ENCODE data around the gene IDI1.

IDI1 gene

GRCh38 chr10:1024103-1024502 is 24.8 kb downstream of the IDI1 start:
- Histone ChIP-seq H3F3A (ENCODE audit: low read depth) (no peaks in the 10 kb centered on the region), H3K4me3 (ENCODE audit: low read length, poor library complexity, severe bottlenecking) (no peak overlapping the region), H2AFZ (ENCODE audit: low read length) (no peak overlapping the region), H3K79me2 (ENCODE audit: insufficient read depth, low read length) (no peaks in the 10 kb centered on the region), H3K9me3 (ENCODE audit: insufficient read depth, low read depth, low read length) (no peaks in the 10 kb centered on the region), H4K20me1 (ENCODE audit: insufficient read depth, low read length, poor library complexity, severe bottlenecking) (no peaks in the 10 kb centered on the region), H3K9me2 (replicated peaks; ENCODE audit: low read depth, low read length) (no peaks in the 10 kb centered on the region), H3K27me3 (ENCODE audit: insufficient read depth, low read length, poor library complexity, severe bottlenecking) (no peaks in the 10 kb centered on the region), H3K4me2 (ENCODE audit: low read depth, low read length, poor library complexity, severe bottlenecking) (no peak overlapping the region), H3K9ac (ENCODE audit: low read depth, low read length, poor library complexity, severe bottlenecking) (no peak overlapping the region), H3K4me1 (ENCODE audit: insufficient read depth, low read length, poor library complexity, severe bottlenecking) (no peaks in the 10 kb centered on the region), H3K36me3 (ENCODE audit: insufficient read depth, low read length) (peaks cover 5% of the 10 kb centered on the region; the same call in 1 of the 2 replicates)
- TF ChIP-seq CTCF (conservative IDR thresholded peaks at IDR 0.05; ENCODE audit: low read length), result no peak
- no peak for TF ChIP-seq EZH2phosphoT487 (IDR thresholded peaks at IDR 0.05; ENCODE audit: borderline replicate concordance)

- Histone ChIP-seq H4K20me1 (ENCODE audit: insufficient read depth, low read length, poor library complexity, severe bottlenecking) (peaks cover 2% of the 10 kb centered on the region), H3K9ac (ENCODE audit: low read depth, low read length, poor library complexity, severe bottlenecking) (no peak overlapping the region), H3K79me2 (ENCODE audit: insufficient read depth, low read length) (no peaks in the 10 kb centered on the region), H3K4me3 (ENCODE audit: low read length, poor library complexity, severe bottlenecking) (no peak overlapping the region), H3K27me3 (ENCODE audit: insufficient read depth, low read length, poor library complexity, severe bottlenecking) (no peaks in the 10 kb centered on the region), H3K9me2 (replicated peaks; ENCODE audit: low read depth, low read length) (no peaks in the 10 kb centered on the region), H3K4me1 (ENCODE audit: insufficient read depth, low read length, poor library complexity, severe bottlenecking) (no peaks in the 10 kb centered on the region), H3K9me3 (ENCODE audit: insufficient read depth, low read depth, low read length) (no peaks in the 10 kb centered on the region), H3K4me2 (ENCODE audit: low read depth, low read length, poor library complexity, severe bottlenecking) (no peak overlapping the region), H2AFZ (ENCODE audit: low read length) (no peak overlapping the region), H3K36me3 (ENCODE audit: insufficient read depth, low read length) (peaks cover 17% of the 10 kb centered on the region; the same call in 1 of the 2 replicates), H3F3A (ENCODE audit: low read depth) (no peaks in the 10 kb centered on the region)
- no peak for TF ChIP-seq EZH2phosphoT487 (IDR thresholded peaks at IDR 0.05; ENCODE audit: borderline replicate concordance)
- TF ChIP-seq CTCF (conservative IDR thresholded peaks at IDR 0.05; ENCODE audit: low read length), result no peak
These were observed 26.5 kb downstream of the IDI1 start for GRCh38 chr10:1022413-1022812.

GRCh38 chr10:1020958-1021357 is 28.0 kb downstream of the IDI1 start:
- TF ChIP-seq EZH2phosphoT487 (IDR thresholded peaks at IDR 0.05; ENCODE audit: borderline replicate concordance), result no peak
- no peak for TF ChIP-seq CTCF (conservative IDR thresholded peaks at IDR 0.05; ENCODE audit: low read length)
- peaks cover 2% of the 10 kb centered on the region for H4K20me1 ChIP-seq (ENCODE audit: insufficient read depth, low read length, poor library complexity, severe bottlenecking)
- no peaks in the 10 kb centered on the region for H3F3A ChIP-seq (ENCODE audit: low read depth)
- H3K4me1 ChIP-seq (ENCODE audit: insufficient read depth, low read length, poor library complexity, severe bottlenecking), result no peaks in the 10 kb centered on the region
- H3K9ac ChIP-seq (ENCODE audit: low read depth, low read length, poor library complexity, severe bottlenecking), result no peak overlapping the region
- no peaks in the 10 kb centered on the region for H3K9me3 ChIP-seq (ENCODE audit: insufficient read depth, low read depth, low read length)
- no peak overlapping the region for H3K4me2 ChIP-seq (ENCODE audit: low read depth, low read length, poor library complexity, severe bottlenecking)
- no peak overlapping the region for H3K4me3 ChIP-seq (ENCODE audit: low read length, poor library complexity, severe bottlenecking)
- H3K36me3 ChIP-seq (ENCODE audit: insufficient read depth, low read length), result peaks cover 32% of the 10 kb centered on the region; the same call in 1 of the 2 replicates
- no peaks in the 10 kb centered on the region for H3K79me2 ChIP-seq (ENCODE audit: insufficient read depth, low read length)
- no peak overlapping the region for H2AFZ ChIP-seq (ENCODE audit: low read length)
- no peaks in the 10 kb centered on the region for H3K27me3 ChIP-seq (ENCODE audit: insufficient read depth, low read length, poor library complexity, severe bottlenecking)
- no peaks in the 10 kb centered on the region for H3K9me2 ChIP-seq (replicated peaks; ENCODE audit: low read depth, low read length)

Measured in Loucy (cell line).